K562 (cell line): ENCODE results near the gene LRRFIP2.

Source experiments
- CTCF ChIP-seq, 3 experiments: IDR thresholded peaks in 2 of 3; conservative IDR thresholded peaks in 1 of 3; 2 replicates each; pipeline ENCODE4 v1.5.1; 2011 to 2012; ENCODE audit warnings: low read length in 3 of 3, mild to moderate bottlenecking in 3 of 3, control low read depth in 2 of 3, improper control_type of control experiment in 1 of 3, inconsistent platforms in 1 of 3, low read depth in 1 of 3, mixed read lengths in 1 of 3, moderate library complexity in 1 of 3; ENCODE audit not compliant: insufficient read depth in 2 of 3
- SRSF9 ChIP-seq: fragments of 200-400 bp; formaldehyde crosslinking; IDR thresholded peaks from 2 replicates; pipeline ENCODE4 v1.6.1; 2017; ENCODE audit warnings: low read depth, low read length, borderline replicate concordance
- ZNF830 ChIP-seq: fragments of 250-450 bp; sonication (Bioruptor Pico); IDR thresholded peaks from 2 replicates; pipeline ENCODE4 v1.5.0; 2021; ENCODE audit warnings: mild to moderate bottlenecking

GRCh38 chr3:37214076-37214475 is 39.7 kb upstream of the LRRFIP2 start:
- no peak for TF ChIP-seq SRSF9
- no peak for TF ChIP-seq CTCF (IDR thresholded peaks at IDR 0.05 in 2 of 3, conservative IDR thresholded peaks at IDR 0.05 in 1 of 3; ENCODE audit: insufficient read depth in 2 of 3, low read depth in 1 of 3, low read length in 3 of 3)
- no peak for TF ChIP-seq ZNF830 (CRISPR knock-in tag)
